NB4 (cell line): Measurements from ENCODE around the gene FAM171A1.

Experiments used
- POLR2A ChIP-seq: IDR thresholded peaks from 2 replicates; pipeline ENCODE4 v1.6.1; 2011; ENCODE audit warnings: mild to moderate bottlenecking; ENCODE audit not compliant: insufficient read length; ENCODE audit errors: extremely low read depth
- TF ChIP-seq, protein P1 (sequence below): IDR thresholded peaks from one replicate; pipeline ENCODE4 v1.5.1; 2012; ENCODE audit warnings: low read depth, low read length

DNA sequence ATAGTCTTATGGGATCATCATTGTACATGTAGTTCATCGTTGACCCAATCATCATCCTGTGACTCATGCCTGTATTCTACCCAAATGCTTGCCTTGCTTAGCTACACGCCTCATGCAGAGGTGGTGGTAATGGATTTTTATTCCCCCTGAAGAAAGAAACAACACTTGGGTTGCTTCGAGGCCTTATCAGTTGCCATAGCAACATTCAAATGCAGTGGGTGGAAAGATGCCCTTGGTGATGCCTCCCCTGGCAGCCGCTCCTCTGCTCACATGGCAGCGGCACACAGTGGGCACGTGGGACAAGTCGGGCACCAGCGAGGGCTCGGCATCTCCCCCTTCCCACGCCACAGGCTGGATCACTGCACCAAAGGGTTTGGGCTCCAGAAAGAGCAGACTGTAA lies 148.6 kb downstream of the FAM171A1 start:
- TF ChIP-seq, protein P1, sequence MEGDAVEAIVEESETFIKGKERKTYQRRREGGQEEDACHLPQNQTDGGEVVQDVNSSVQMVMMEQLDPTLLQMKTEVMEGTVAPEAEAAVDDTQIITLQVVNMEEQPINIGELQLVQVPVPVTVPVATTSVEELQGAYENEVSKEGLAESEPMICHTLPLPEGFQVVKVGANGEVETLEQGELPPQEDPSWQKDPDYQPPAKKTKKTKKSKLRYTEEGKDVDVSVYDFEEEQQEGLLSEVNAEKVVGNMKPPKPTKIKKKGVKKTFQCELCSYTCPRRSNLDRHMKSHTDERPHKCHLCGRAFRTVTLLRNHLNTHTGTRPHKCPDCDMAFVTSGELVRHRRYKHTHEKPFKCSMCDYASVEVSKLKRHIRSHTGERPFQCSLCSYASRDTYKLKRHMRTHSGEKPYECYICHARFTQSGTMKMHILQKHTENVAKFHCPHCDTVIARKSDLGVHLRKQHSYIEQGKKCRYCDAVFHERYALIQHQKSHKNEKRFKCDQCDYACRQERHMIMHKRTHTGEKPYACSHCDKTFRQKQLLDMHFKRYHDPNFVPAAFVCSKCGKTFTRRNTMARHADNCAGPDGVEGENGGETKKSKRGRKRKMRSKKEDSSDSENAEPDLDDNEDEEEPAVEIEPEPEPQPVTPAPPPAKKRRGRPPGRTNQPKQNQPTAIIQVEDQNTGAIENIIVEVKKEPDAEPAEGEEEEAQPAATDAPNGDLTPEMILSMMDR = no peak
- no peak for TF ChIP-seq POLR2A
